ENCODE results near the gene DGKD.

Gene DGKD

GRCh38 chr2:233353769-233354499 is at the start of gene DGKD:
DGKD (plus strand) TSS chr2:233354494; CDS start chr2:233354519, 25 bp downstream.
- peak within 1 kb of the TSS; percentile 93 for H3K4me3 Mint-ChIP-seq
- H3K27me3 Mint-ChIP-seq = no peaks in the 10 kb centered on the region
- H3K4me1 Mint-ChIP-seq = peaks cover 79% of the 10 kb centered on the region
- peak within 1 kb of the TSS; percentile 82 for H3K27ac Mint-ChIP-seq
- H3K9me3 Mint-ChIP-seq = no peaks in the 10 kb centered on the region
- H3K36me3 Mint-ChIP-seq = peaks cover 2% of the 10 kb centered on the region

- Mint-ChIP-seq H3K27ac (no peak within 1 kb of the TSS), H3K4me3 (no peak within 1 kb of the TSS), H3K36me3 (no peaks in the 10 kb centered on the region), H3K27me3 (no peaks in the 10 kb centered on the region), H3K9me3 (no peaks in the 10 kb centered on the region), H3K4me1 (peaks cover 4% of the 10 kb centered on the region)
These were observed 46.7 kb upstream of the DGKD start, which contains the start of gene SAG for GRCh38 chr2:233307565-233307964. SAG (plus strand) TSS chr2:233307816; CDS start chr2:233309190, 1,374 bp downstream.

- Mint-ChIP-seq H3K4me3 (no peak overlapping the region), H3K4me1 (peaks cover 4% of the 10 kb centered on the region), H3K9me3 (no peaks in the 10 kb centered on the region), H3K27me3 (no peaks in the 10 kb centered on the region), H3K36me3 (no peaks in the 10 kb centered on the region), H3K27ac (no peak overlapping the region)
These were observed 42.9 kb upstream of the DGKD start for GRCh38 chr2:233311241-233311926.

GRCh38 chr2:233312874-233313273 is 41.4 kb upstream of the DGKD start:
- no peaks in the 10 kb centered on the region for H3K9me3 Mint-ChIP-seq
- no peak overlapping the region for H3K27ac Mint-ChIP-seq
- no peak overlapping the region for H3K4me3 Mint-ChIP-seq
- H3K36me3 Mint-ChIP-seq = no peaks in the 10 kb centered on the region
- H3K27me3 Mint-ChIP-seq = no peaks in the 10 kb centered on the region
- peaks cover 4% of the 10 kb centered on the region for H3K4me1 Mint-ChIP-seq

DNA sequence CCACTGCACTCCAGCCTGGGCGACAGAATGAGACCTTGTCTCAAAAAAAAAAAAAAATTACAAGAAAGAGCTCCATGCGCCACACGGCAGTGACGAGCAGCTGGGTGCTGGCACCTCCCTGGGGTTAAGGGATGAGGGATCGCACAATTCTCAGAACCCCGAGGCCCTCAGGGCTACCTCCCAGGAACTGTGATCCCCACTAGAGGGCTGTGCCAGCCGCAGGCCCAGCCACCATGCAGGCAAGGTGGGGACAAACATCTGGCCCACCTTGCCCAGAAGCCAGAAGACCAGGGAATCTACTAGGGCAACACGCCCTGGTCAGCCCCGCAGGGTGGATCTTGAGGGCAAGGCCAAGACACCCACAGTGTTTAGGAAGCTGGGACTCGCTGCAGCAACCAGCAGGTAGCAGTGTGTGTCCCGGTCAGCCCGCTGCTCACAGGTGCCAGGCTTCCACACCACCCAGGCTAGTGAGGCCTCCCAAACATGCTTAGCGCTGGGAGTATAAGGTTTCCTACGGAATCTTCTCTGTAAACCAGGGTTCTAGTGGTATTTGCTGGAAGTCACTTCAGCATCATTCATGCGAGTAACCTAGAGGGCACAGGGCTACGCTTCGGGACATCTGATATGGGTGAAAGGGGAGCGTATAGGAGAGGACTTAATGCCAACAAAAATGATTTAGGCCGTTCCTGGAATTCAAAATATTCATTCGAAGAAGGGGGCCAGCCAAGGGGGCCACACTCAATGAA is 39.9 kb upstream of the DGKD start:
- no peak overlapping the region for H3K27ac Mint-ChIP-seq
- no peaks in the 10 kb centered on the region for H3K9me3 Mint-ChIP-seq
- no peaks in the 10 kb centered on the region for H3K27me3 Mint-ChIP-seq
- H3K4me3 Mint-ChIP-seq = no peak overlapping the region
- peaks cover 4% of the 10 kb centered on the region for H3K4me1 Mint-ChIP-seq
- H3K36me3 Mint-ChIP-seq = no peaks in the 10 kb centered on the region

DNA sequence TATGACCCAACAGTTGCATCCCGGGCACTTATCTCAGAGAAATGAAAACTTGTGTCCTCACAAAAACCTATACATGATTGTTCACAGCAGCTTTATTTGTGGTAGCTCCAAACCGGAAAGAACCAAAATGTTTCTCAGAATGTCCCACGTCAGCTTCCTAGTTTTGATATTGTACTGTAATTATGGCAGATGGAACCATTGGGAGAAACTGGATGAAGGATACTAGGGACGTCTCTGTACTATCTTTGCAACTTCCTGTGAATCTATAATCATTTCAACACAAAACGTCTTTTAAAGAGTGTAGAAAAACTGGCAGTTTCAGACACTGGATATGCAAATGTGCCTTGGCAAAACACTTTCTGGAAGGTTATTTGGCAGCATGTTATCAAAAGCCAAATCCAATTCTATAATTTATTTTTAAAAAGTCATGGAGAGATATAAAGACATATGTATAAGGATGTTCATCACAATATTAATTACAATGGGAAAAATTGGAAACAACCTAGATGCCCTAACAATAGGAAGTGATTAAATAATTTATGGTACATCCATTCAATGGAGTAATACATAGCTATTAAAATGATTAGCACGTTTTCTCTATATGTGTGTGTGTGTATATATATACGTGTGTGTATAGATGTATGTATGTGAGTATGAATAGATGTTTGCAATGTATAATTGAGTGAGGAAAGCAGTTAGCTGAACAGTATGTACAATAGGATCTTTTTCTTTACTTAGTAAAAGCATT is 36.9 kb upstream of the DGKD start:
- Mint-ChIP-seq H3K27ac (no peak overlapping the region), H3K27me3 (no peaks in the 10 kb centered on the region), H3K9me3 (no peaks in the 10 kb centered on the region), H3K36me3 (no peaks in the 10 kb centered on the region), H3K4me3 (no peak overlapping the region), H3K4me1 (peaks cover 1% of the 10 kb centered on the region)

DNA sequence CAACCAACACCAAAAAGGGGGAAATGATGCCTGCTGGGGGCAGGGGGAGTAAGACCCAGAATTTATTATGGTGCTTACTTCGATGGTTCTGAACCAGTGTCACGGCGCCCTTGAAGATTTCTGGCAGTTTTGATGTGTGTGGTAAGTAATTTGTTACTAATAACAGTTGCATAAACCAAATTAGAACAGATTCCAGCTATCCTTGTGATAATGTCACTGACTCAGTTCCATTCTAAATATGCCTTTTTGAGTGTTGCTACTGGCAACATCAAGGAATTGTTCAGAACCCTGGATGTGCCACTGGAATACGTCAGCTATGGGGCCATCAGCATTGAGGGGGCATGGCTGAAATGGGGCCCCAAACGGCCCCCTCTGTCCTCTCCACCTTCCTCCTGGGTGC is 35.0 kb upstream of the DGKD start:
- peaks cover 3% of the 10 kb centered on the region for H3K4me1 Mint-ChIP-seq

GRCh38 chr2:233320470-233320869 is 33.8 kb upstream of the DGKD start:
- H3K4me3 Mint-ChIP-seq = no peak overlapping the region
- no peaks in the 10 kb centered on the region for H3K9me3 Mint-ChIP-seq
- H3K36me3 Mint-ChIP-seq = no peaks in the 10 kb centered on the region
- H3K27ac Mint-ChIP-seq = peak overlapping the region; percentile 51
- peaks cover 3% of the 10 kb centered on the region for H3K4me1 Mint-ChIP-seq
- no peaks in the 10 kb centered on the region for H3K27me3 Mint-ChIP-seq

More for the DNA sequence above, 35.0 kb upstream of the DGKD start:
- Mint-ChIP-seq H3K4me3 (no peak overlapping the region), H3K36me3 (no peaks in the 10 kb centered on the region), H3K27me3 (no peaks in the 10 kb centered on the region), H3K9me3 (no peaks in the 10 kb centered on the region), H3K27ac (no peak overlapping the region)

DNA sequence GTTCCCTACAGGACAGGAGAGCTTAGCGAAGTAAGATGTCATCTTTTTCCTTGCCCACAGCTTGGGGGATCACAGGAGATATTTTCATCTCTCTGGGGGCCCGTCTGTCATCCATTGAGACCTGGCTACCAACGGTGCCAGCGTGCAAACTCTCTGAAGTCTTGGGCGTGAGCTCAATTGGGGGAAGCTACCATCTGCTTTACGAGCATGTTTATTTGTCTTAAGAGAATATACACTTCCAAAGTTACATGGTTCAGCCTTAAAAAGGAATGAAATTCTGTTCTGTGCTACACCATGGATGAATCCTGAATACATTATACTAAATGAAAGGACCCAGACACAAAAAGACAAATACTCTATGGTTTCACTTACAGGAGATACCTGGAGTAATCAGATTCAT is 33.1 kb upstream of the DGKD start:
- no peak overlapping the region for H3K4me3 Mint-ChIP-seq
- H3K36me3 Mint-ChIP-seq = no peaks in the 10 kb centered on the region
- no peaks in the 10 kb centered on the region for H3K9me3 Mint-ChIP-seq
- H3K27me3 Mint-ChIP-seq = no peaks in the 10 kb centered on the region
- peaks cover 3% of the 10 kb centered on the region for H3K4me1 Mint-ChIP-seq
- H3K27ac Mint-ChIP-seq = no peak overlapping the region

DNA sequence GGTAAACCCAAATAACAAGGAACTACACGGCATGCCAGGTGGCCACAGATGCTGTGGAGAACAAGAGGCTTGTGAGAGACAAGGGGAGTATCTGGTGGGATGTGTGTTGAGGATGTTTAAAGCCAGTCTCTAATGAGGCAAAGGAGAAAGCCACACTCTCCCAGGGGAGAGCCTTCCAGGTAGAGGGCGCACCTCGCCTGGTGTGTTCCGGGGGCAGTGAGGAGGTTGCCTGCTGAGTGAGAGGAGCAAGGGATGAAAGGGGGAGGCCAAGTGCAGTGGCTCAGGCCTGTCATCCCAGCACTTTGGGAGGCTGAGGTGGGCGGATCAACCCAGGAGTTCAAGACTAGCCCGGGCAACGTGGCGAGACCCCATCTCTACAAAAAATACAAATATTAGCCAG is 30.4 kb upstream of the DGKD start:
- no peak overlapping the region for H3K4me3 Mint-ChIP-seq
- no peaks in the 10 kb centered on the region for H3K9me3 Mint-ChIP-seq
- H3K27me3 Mint-ChIP-seq = no peaks in the 10 kb centered on the region
- H3K36me3 Mint-ChIP-seq = no peaks in the 10 kb centered on the region
- no peak overlapping the region for H3K27ac Mint-ChIP-seq
- peaks cover 3% of the 10 kb centered on the region for H3K4me1 Mint-ChIP-seq

DNA sequence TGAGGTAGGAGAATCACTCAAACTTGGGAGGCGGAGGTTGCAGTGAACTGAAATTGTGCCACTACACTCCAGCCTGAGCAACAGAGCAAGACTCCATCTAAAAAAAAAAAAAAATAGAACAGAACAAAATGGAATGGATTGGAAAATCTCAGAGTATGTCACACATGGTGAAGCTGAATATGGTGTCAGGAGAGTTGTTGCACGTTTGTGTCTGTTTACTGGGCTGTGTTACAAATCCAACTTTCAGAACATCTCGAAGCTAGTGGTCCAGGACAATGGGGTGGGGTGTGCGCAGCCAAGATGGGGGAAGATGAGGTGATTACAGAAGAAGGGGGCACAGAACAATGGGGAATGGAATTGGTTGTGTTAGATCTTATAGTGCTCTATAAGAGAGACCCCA is 29.0 kb upstream of the DGKD start:
- H3K27me3 Mint-ChIP-seq = no peaks in the 10 kb centered on the region
- H3K36me3 Mint-ChIP-seq = no peaks in the 10 kb centered on the region
- no peak overlapping the region for H3K4me3 Mint-ChIP-seq
- no peak overlapping the region for H3K27ac Mint-ChIP-seq
- H3K4me1 Mint-ChIP-seq = peaks cover 8% of the 10 kb centered on the region
- no peaks in the 10 kb centered on the region for H3K9me3 Mint-ChIP-seq

GRCh38 chr2:233325814-233326213 is 28.5 kb upstream of the DGKD start:
- Mint-ChIP-seq H3K4me3 (no peak overlapping the region), H3K27me3 (no peaks in the 10 kb centered on the region), H3K4me1 (peaks cover 8% of the 10 kb centered on the region), H3K36me3 (no peaks in the 10 kb centered on the region), H3K9me3 (no peaks in the 10 kb centered on the region), H3K27ac (peak overlapping the region; percentile 72)

DNA sequence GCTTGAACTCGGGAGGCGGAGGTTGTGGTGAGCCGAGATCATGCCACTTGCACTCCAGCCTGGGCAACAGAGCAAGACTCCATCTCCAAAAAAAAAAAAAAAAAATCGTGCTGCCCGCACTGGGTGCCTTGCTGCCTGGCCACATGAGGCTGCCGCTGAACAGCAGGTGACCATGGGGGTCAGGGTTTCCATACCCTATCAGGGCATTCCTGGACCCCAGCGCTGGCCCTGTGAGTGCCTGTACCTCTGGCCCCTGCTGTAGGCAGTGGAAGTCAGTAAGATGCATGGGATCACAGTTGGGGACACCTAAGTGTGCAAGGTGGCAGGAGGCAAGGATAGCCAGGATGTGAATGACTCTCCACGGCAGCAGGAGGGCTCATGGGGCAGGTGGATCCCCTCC is 27.8 kb upstream of the DGKD start:
- Mint-ChIP-seq H3K4me3 (no peak overlapping the region), H3K27me3 (no peaks in the 10 kb centered on the region), H3K9me3 (no peaks in the 10 kb centered on the region), H3K4me1 (peaks cover 14% of the 10 kb centered on the region), H3K36me3 (no peaks in the 10 kb centered on the region), H3K27ac (no peak overlapping the region)

- H3K4me1 Mint-ChIP-seq = peaks cover 29% of the 10 kb centered on the region
These were observed 25.4 kb upstream of the DGKD start for GRCh38 chr2:233328922-233329321.

DNA sequence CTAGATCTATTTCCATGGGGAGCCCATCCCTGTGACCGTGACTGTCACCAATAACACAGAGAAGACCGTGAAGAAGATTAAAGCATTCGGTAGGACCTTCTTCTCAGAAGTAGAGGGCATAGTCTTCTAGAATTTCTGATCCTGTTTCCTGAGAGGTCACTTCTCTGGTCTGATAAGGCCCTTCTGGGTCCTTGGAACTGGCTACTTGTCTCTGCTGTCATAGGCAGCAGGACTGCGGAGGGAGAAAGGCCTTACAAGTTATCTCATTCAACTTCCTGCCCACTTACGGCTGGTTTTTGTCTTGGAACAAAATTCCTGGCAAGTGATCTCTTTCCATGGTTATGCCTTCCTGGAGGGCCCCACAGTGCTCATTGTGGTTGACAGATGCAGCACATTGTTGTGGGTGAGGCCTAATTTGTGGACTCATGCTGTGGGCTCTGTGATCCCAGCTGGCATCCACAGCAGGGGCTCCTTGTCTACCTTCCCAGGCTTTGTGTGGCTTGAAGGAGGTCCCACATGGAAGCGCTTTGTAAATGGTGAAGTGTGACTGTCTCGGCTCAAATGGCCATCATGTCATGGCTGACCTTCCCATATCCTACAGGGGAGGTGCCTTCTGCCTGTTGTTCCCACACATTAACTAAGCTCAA is 24.7 kb upstream of the DGKD start:
- H3K27me3 Mint-ChIP-seq = no peaks in the 10 kb centered on the region
- no peak overlapping the region for H3K27ac Mint-ChIP-seq
- H3K4me1 Mint-ChIP-seq = peaks cover 33% of the 10 kb centered on the region
- H3K36me3 Mint-ChIP-seq = no peaks in the 10 kb centered on the region
- no peak overlapping the region for H3K4me3 Mint-ChIP-seq
- H3K9me3 Mint-ChIP-seq = no peaks in the 10 kb centered on the region

More at GRCh38 chr2:233328922-233329321, 25.4 kb upstream of the DGKD start:
- Mint-ChIP-seq H3K9me3 (no peaks in the 10 kb centered on the region), H3K4me3 (no peak overlapping the region), H3K27ac (no peak overlapping the region), H3K27me3 (no peaks in the 10 kb centered on the region), H3K36me3 (no peaks in the 10 kb centered on the region)

Data from activated naive CD4-positive, alpha-beta T cell treated with anti-CD3 and anti-CD28 coated beads, Interleukin-2, amount 50 U/mL, for 24 hours (primary cell).